IMR-90 (cell line): ENCODE data around the gene FRAS1. TPM values are rescaled to one million over a fixed set of nuclear protein-coding genes. Genes with fewer than 3 reads are reported as not detected.

Experiments used
- ATAC-seq: fragments of 200-7000 bp; cut with Tn5 transposase; 2 replicates; pipeline ENCODE4 v1.9.1; 2020; ENCODE audit warnings: low read depth, mild to moderate bottlenecking, moderate library complexity
- BruUV-seq: library from RNA; stranded (reverse); fragments of 400-500 nt; replicated peaks from 2 replicates; lab custom pipeline; 2021; lab: Mats Ljungman, UMichigan
- CTCF ChIA-PET: fragments of 300-600 bp; formaldehyde crosslinking; extraction: SDS; loops from one replicate; lab custom pipeline; 2021; ENCODE audit warnings: antibody characterized with exemption; lab: Yijun Ruan, JAX
- POLR2A ChIA-PET: fragments of 300-600 bp; sonication (Branson Sonifier 250); formaldehyde crosslinking; loops from one replicate; lab custom pipeline; 2022; ENCODE audit warnings: antibody characterized with exemption; ENCODE audit not compliant: unreplicated experiment; lab: Charles Lee
- DNase-seq: peaks from one replicate; pipeline ENCODE4 v3.0.0; 2013
- H2AFZ ChIP-seq: replicated peaks from 2 replicates; pipeline ENCODE3; 2013; ENCODE audit warnings: low read length, mild to moderate bottlenecking; ENCODE audit not compliant: poor library complexity
- H2AK5ac ChIP-seq: 2 replicates; pipeline ENCODE4 v1.6.1; 2013; ENCODE audit warnings: low read depth, low read length, inconsistent platforms
- H2AK9ac ChIP-seq: replicated peaks from 2 replicates; pipeline ENCODE3; 2013; ENCODE audit warnings: mild to moderate bottlenecking, low read depth, low read length, moderate library complexity; ENCODE audit not compliant: poor library complexity
- H2BK120ac ChIP-seq: 2 replicates; pipeline ENCODE4 v1.6.1; 2013; ENCODE audit warnings: low read depth, low read length, inconsistent platforms
- H2BK15ac ChIP-seq: 3 replicates; pipeline ENCODE4 v1.6.1; 2013; ENCODE audit warnings: low read depth, low read length, inconsistent platforms
- H2BK20ac ChIP-seq: 2 replicates; pipeline ENCODE4 v1.6.1; 2013; ENCODE audit warnings: low read depth, mild to moderate bottlenecking, inconsistent platforms, low read length, moderate library complexity
- H2BK5ac ChIP-seq: 2 replicates; pipeline ENCODE4 v1.6.1; 2013; ENCODE audit warnings: mild to moderate bottlenecking, low read depth, low read length, inconsistent platforms; ENCODE audit not compliant: poor library complexity, severe bottlenecking
- H3K14ac ChIP-seq: replicated peaks from 2 replicates; pipeline ENCODE4 v1.6.1; 2013; ENCODE audit warnings: low read depth, low read length, inconsistent platforms
- H3K18ac ChIP-seq: 2 replicates; pipeline ENCODE4 v1.6.1; 2013; ENCODE audit warnings: low read depth, low read length, control low read depth
- H3K23ac ChIP-seq: 2 replicates; pipeline ENCODE4 v1.6.1; 2013; ENCODE audit warnings: low read depth, low read length, inconsistent platforms
- H3K27ac ChIP-seq: 2 replicates; pipeline ENCODE4 v1.5.1; 2013; ENCODE audit warnings: mild to moderate bottlenecking, control low read depth, low read length; ENCODE audit not compliant: insufficient read depth
- H3K27me3 ChIP-seq: 2 replicates; pipeline ENCODE4 v1.6.1; 2013; ENCODE audit warnings: low read length; ENCODE audit not compliant: control insufficient read depth, insufficient read depth
- H3K36me3 ChIP-seq: 2 replicates; pipeline ENCODE4 v1.6.1; 2013; ENCODE audit warnings: low read length, mixed read lengths; ENCODE audit not compliant: control insufficient read depth, insufficient read depth
- H3K4ac ChIP-seq: 2 replicates; pipeline ENCODE4 v1.6.1; 2013; ENCODE audit warnings: low read depth, low read length, inconsistent platforms
- H3K4me1 ChIP-seq: 2 replicates; pipeline ENCODE4 v1.6.1; 2013; ENCODE audit warnings: low read length, mixed read lengths; ENCODE audit not compliant: control insufficient read depth, insufficient read depth
- H3K4me2 ChIP-seq: 2 replicates; pipeline ENCODE4 v1.6.1; 2013; ENCODE audit warnings: low read depth, mild to moderate bottlenecking, control low read depth, low read length, moderate library complexity
- H3K4me3 ChIP-seq: 2 replicates; pipeline ENCODE4 v1.5.1; 2013; ENCODE audit warnings: low read depth, mild to moderate bottlenecking, control low read depth, low read length, moderate library complexity; ENCODE audit not compliant: insufficient read depth
- H3K56ac ChIP-seq: 2 replicates; pipeline ENCODE4 v1.6.1; 2013; ENCODE audit warnings: low read length, inconsistent platforms; ENCODE audit not compliant: insufficient read depth; ENCODE audit errors: extremely low read depth
- H3K79me1 ChIP-seq, 2 experiments: 2 replicates each; pipeline ENCODE4 v1.6.1; 2013; ENCODE audit warnings: low read length in 2 of 2, inconsistent platforms in 1 of 2, low read depth in 1 of 2
- H3K9ac ChIP-seq: 2 replicates; pipeline ENCODE4 v1.6.1; 2013; ENCODE audit warnings: low read depth, low read length, control low read depth
- H3K9me1 ChIP-seq: 2 replicates; pipeline ENCODE4 v1.6.1; 2013; ENCODE audit warnings: low read length, inconsistent platforms; ENCODE audit not compliant: insufficient read depth
- H3K9me3 ChIP-seq: 2 replicates; pipeline ENCODE4 v1.6.1; 2013; ENCODE audit warnings: low read length; ENCODE audit not compliant: control insufficient read depth, insufficient read depth
- H4K20me1 ChIP-seq: 2 replicates; pipeline ENCODE4 v1.6.1; 2013; ENCODE audit warnings: low read length, inconsistent platforms; ENCODE audit not compliant: insufficient read depth
- H4K5ac ChIP-seq: 2 replicates; pipeline ENCODE4 v1.6.1; 2013; ENCODE audit warnings: mild to moderate bottlenecking, low read depth, low read length, control low read depth
- H4K8ac ChIP-seq, 2 experiments: 2 replicates each; pipeline ENCODE4 v1.6.1; 2013; ENCODE audit warnings: low read depth in 2 of 2, low read length in 2 of 2, control low read depth in 1 of 2, inconsistent platforms in 1 of 2
- H4K91ac ChIP-seq: 2 replicates; pipeline ENCODE4 v1.6.1; 2013; ENCODE audit warnings: low read depth, low read length, inconsistent platforms; ENCODE audit not compliant: insufficient read depth
- BHLHE40 ChIP-seq: fragments of 150-350 bp; IDR thresholded peaks from 2 replicates; pipeline ENCODE4 v1.6.1; 2016; ENCODE audit warnings: mild to moderate bottlenecking, low read depth, low read length
- CEBPB ChIP-seq: IDR thresholded peaks from 2 replicates; pipeline ENCODE4 v1.6.1; 2012; ENCODE audit warnings: low read depth, low read length, improper control_type of control experiment
- CHD1 ChIP-seq: IDR thresholded peaks from 2 replicates; pipeline ENCODE4 v1.6.1; 2012; ENCODE audit warnings: low read depth, low read length, improper control_type of control experiment
- FOS ChIP-seq: fragments of 150-350 bp; IDR thresholded peaks from 2 replicates; pipeline ENCODE4 v1.6.1; 2016; ENCODE audit warnings: low read depth, low read length
- MAFK ChIP-seq: IDR thresholded peaks from 2 replicates; pipeline ENCODE4 v1.6.1; 2012; ENCODE audit warnings: low read depth, low read length, improper control_type of control experiment
- MXI1 ChIP-seq: IDR thresholded peaks from 2 replicates; pipeline ENCODE4 v1.6.1; 2012; ENCODE audit warnings: low read depth, mild to moderate bottlenecking, low read length, moderate library complexity, borderline replicate concordance
- NFE2L2 ChIP-seq: fragments of 150-350 bp; IDR thresholded peaks from 2 replicates; pipeline ENCODE4 v1.6.1; 2016; ENCODE audit warnings: low read depth, mild to moderate bottlenecking, low read length
- POLR2A ChIP-seq: IDR thresholded peaks from 2 replicates; pipeline ENCODE4 v1.6.1; 2012; ENCODE audit warnings: mild to moderate bottlenecking, low read depth, low read length
- RAD21 ChIP-seq: IDR thresholded peaks from 2 replicates; pipeline ENCODE4 v1.6.1; 2012; ENCODE audit warnings: low read length, improper control_type of control experiment
- RCOR1 ChIP-seq: IDR thresholded peaks from 2 replicates; pipeline ENCODE4 v1.6.1; 2012; ENCODE audit warnings: mild to moderate bottlenecking, low read length, improper control_type of control experiment; ENCODE audit not compliant: insufficient replicate concordance
- RFX5 ChIP-seq: IDR thresholded peaks from 2 replicates; pipeline ENCODE4 v1.8.0; 2012; ENCODE audit warnings: low read depth, mild to moderate bottlenecking, low read length, moderate library complexity
- SMC3 ChIP-seq: fragments of 150-350 bp; IDR thresholded peaks from 2 replicates; pipeline ENCODE4 v1.6.1; 2016; ENCODE audit warnings: low read depth, mild to moderate bottlenecking, antibody characterized with exemption, low read length, moderate library complexity
- WGBS, 2 experiments: methylation state at CpG; one replicate each; pipeline versions ENCODE4 v1.1.5 to v1.1.7; 2013; ENCODE audit warnings: missing lambda C conversion rate in 2 of 2; ENCODE audit not compliant: insufficient read length in 1 of 2; ENCODE audit errors: extremely low coverage in 2 of 2; 5-methylcytosine and 5-hydroxymethylcytosine counted together
- dilution Hi-C: fragments of 300-500 bp; cut with HindIII; formaldehyde crosslinking; loops from one replicate; pipeline ENCODE4 v1.14.3; 2018; ENCODE audit warnings: low sequenced_read_pairs; ENCODE audit not compliant: unreplicated experiment
- in situ Hi-C: fragments of 300-500 bp; cut with MboI; formaldehyde crosslinking; loops from 3 replicates; pipeline ENCODE4 v1.14.3; 2019; ENCODE audit warnings: low sequenced_read_pairs, inconsistent platforms, mixed read lengths
- intact Hi-C: fragments of 100-400 bp; cut with micrococcal nuclease; formaldehyde crosslinking; loops from 2 replicates; pipeline ENCODE4 v1.10.0; 2022
- polyA plus RNA-seq, 3 experiments: library from polyadenylated mRNA; depleted of rRNA; stranded (reverse); fragments of >200 nt; gene quantifications; 2 replicates each; pipeline ENCODE4 v1.2.3, GENCODE V29; 2012; ENCODE audit warnings: low replicate concordance in 1 of 3
- total RNA-seq: library from RNA; depleted of rRNA; stranded (reverse); fragments of >200 nt; gene quantifications from 2 replicates; pipeline ENCODE4 v1.2.3, GENCODE V29; 2012
- TF ChIP-seq, protein P1 (sequence below): fragments of 150-350 bp; IDR thresholded peaks from 2 replicates; pipeline ENCODE4 v1.6.1; 2017; ENCODE audit warnings: mild to moderate bottlenecking, antibody characterized with exemption, low read length, low read depth
- TF ChIP-seq, protein P2 (sequence below): fragments of 150-350 bp; IDR thresholded peaks from 2 replicates; pipeline ENCODE4 v1.6.1; 2016; ENCODE audit warnings: low read depth, mild to moderate bottlenecking, low read length, moderate library complexity, borderline replicate concordance
- TF ChIP-seq, protein P3 (sequence below): conservative IDR thresholded peaks from 2 replicates; pipeline ENCODE4 v1.5.1; 2012; ENCODE audit warnings: mild to moderate bottlenecking, low read depth, low read length, improper control_type of control experiment

Gene FRAS1
- total and polyA plus RNA-seq, 2 of the 4 experiments (the other 2 are of a cell fraction), result under 0.01 to 0.03 TPM

DNA sequence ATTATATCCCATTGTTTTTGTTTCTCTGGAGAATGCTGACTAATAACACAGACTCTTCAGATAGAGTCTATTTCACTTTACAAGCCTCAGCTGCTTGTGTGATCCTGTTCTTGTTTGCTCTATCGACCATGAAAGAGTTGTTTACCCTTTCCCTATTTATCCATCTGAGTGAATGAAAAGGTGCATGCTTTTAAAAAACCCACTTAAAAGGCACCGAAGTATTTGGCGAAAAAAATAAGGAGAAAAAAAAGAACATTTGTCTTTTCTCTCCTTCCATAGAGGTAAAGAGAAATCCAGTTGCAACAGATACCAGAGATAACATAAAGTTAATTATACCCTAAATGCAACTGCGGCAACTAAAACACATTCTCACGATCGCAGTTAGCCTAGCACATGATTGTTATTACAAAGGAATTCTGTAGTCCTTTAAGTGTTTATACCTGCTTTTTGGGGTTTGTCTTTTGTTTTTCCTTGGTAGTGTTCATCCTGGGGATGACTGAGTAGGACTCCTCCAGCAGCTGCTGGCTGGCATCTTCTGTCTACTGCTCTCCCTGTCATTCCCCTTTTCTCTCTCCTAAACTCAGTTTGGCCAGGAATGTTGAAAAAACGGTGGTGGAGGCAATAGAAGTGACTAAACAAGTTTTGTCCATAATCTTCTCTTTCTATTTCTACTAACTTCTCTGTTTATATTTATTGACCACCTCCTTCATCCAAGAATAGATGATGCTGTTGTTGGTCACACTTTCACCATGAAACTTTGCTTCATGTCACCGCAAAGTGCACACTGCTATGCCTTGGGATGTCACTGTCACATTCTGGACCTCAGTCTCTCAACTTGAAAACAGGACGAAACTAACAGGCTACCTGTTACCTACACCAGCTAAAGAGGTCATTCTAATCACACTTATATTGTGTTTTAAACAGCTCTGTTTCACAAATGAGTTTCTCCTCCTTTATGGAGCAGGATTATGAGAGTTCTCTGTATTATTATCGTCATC is 41.9 kb upstream of the FRAS1 start:
- H4K91ac ChIP-seq, result no peak overlapping the region
- DNase-seq (no peak), ATAC-seq (no peak)
- H3K4me3 ChIP-seq, result no peak overlapping the region
- ChIA-PET POLR2A (no interaction called here), CTCF (no interaction called here)
- in situ Hi-C loops (no loop called here), intact Hi-C loops (no loop called here), dilution Hi-C loops (no loop called here)
- H2BK20ac ChIP-seq, result no peak overlapping the region
- no peaks in the 10 kb centered on the region for H3K9me1 ChIP-seq
- no peak overlapping the region for H2AK5ac ChIP-seq
- no CpG with 5 or more reads among the region's 10 CpGs for WGBS, 2 experiments
- no TSS peak for BruUV-seq
- H4K8ac ChIP-seq, result no peak overlapping the region
- no peak overlapping the region for H2BK120ac ChIP-seq
- no peaks in the 10 kb centered on the region for H3K36me3 ChIP-seq
- no peak overlapping the region for H3K4ac ChIP-seq
- H3K56ac ChIP-seq, result no peak overlapping the region
- H3K79me1 ChIP-seq, result no peaks in the 10 kb centered on the region
- no peak overlapping the region for H3K9ac ChIP-seq
- no peak overlapping the region for H3K18ac ChIP-seq
- no peak overlapping the region for H2BK5ac ChIP-seq
- no peak overlapping the region for H3K27ac ChIP-seq
- H4K5ac ChIP-seq, result no peak overlapping the region
- no peaks in the 10 kb centered on the region for H4K20me1 ChIP-seq
- H3K4me2 ChIP-seq, result no peak overlapping the region
- no peak overlapping the region for H2AFZ ChIP-seq
- H3K4me1 ChIP-seq, result no peaks in the 10 kb centered on the region
- no peak overlapping the region for H3K23ac ChIP-seq
- no peak overlapping the region for H3K14ac ChIP-seq
- no peaks in the 10 kb centered on the region for H3K27me3 ChIP-seq
- H2AK9ac ChIP-seq, result no peak overlapping the region
- H2BK15ac ChIP-seq, result no peak overlapping the region
- H3K9me3 ChIP-seq, result 0 out of 2 replicates have a peak, but pooled peaks cover 2% of the 10 kb centered on the region
- TF ChIP-seq BHLHE40 (no peak), CEBPB (no peak), RAD21 (no peak), FOS (no peak), SMC3 (no peak), RFX5 (no peak), POLR2A (no peak), MAFK (no peak), NFE2L2 (no peak), CHD1 (no peak), RCOR1 (no peak), MXI1 (no peak)
- TF ChIP-seq, protein P1, sequence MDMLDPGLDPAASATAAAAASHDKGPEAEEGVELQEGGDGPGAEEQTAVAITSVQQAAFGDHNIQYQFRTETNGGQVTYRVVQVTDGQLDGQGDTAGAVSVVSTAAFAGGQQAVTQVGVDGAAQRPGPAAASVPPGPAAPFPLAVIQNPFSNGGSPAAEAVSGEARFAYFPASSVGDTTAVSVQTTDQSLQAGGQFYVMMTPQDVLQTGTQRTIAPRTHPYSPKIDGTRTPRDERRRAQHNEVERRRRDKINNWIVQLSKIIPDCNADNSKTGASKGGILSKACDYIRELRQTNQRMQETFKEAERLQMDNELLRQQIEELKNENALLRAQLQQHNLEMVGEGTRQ, result no peak
- TF ChIP-seq, protein P2, sequence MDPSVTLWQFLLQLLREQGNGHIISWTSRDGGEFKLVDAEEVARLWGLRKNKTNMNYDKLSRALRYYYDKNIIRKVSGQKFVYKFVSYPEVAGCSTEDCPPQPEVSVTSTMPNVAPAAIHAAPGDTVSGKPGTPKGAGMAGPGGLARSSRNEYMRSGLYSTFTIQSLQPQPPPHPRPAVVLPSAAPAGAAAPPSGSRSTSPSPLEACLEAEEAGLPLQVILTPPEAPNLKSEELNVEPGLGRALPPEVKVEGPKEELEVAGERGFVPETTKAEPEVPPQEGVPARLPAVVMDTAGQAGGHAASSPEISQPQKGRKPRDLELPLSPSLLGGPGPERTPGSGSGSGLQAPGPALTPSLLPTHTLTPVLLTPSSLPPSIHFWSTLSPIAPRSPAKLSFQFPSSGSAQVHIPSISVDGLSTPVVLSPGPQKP, result no peak
- TF ChIP-seq, protein P3, sequence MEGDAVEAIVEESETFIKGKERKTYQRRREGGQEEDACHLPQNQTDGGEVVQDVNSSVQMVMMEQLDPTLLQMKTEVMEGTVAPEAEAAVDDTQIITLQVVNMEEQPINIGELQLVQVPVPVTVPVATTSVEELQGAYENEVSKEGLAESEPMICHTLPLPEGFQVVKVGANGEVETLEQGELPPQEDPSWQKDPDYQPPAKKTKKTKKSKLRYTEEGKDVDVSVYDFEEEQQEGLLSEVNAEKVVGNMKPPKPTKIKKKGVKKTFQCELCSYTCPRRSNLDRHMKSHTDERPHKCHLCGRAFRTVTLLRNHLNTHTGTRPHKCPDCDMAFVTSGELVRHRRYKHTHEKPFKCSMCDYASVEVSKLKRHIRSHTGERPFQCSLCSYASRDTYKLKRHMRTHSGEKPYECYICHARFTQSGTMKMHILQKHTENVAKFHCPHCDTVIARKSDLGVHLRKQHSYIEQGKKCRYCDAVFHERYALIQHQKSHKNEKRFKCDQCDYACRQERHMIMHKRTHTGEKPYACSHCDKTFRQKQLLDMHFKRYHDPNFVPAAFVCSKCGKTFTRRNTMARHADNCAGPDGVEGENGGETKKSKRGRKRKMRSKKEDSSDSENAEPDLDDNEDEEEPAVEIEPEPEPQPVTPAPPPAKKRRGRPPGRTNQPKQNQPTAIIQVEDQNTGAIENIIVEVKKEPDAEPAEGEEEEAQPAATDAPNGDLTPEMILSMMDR, result no peak
